CD4-positive, alpha-beta T cell treated with Interleukin-4 for 4 hours (primary cell): ENCODE data around the gene GNB1.

Source experiments
- DNase-seq: peaks from one replicate; pipeline ENCODE4 v3.0.0-alpha.2; 2020

The GNB1 gene

DNA sequence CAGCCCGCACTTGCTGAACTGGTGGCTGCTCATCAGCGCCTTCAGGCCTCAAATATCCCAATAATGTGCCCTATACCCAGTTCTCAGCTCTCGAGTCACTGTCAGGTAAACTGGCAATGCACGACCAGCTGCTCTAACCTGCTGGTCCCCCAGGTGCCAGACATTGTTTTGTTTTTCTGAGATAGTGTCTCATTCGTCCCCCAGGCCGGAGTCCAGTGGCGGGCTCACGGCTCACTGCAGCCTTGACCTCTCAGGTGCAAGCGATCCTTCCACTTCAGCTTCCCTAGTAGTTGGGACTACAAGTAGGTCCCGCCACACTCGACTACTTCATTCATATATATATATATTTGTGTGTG is 111.6 kb downstream of the GNB1 start:
- DNase-seq: no peak

GRCh38 chr1:1778663-1779319 is 112.1 kb downstream of the GNB1 start:
- peak; percentile 77 for DNase-seq

GRCh38 chr1:1777950-1778662 is 112.8 kb downstream of the GNB1 start, which contains the start of gene NADK:
TSS of gene NADK (minus strand) at chr1:1778470. CDS start at chr1:1765406, 13,064 bp downstream.
- peak; percentile 54 for DNase-seq

- no peak for DNase-seq
Observed at GRCh38 chr1:1777583-1777899, 113.3 kb downstream of the GNB1 start.

- no peak for DNase-seq
Observed at GRCh38 chr1:1776672-1777582, 114.0 kb downstream of the GNB1 start.

DNA sequence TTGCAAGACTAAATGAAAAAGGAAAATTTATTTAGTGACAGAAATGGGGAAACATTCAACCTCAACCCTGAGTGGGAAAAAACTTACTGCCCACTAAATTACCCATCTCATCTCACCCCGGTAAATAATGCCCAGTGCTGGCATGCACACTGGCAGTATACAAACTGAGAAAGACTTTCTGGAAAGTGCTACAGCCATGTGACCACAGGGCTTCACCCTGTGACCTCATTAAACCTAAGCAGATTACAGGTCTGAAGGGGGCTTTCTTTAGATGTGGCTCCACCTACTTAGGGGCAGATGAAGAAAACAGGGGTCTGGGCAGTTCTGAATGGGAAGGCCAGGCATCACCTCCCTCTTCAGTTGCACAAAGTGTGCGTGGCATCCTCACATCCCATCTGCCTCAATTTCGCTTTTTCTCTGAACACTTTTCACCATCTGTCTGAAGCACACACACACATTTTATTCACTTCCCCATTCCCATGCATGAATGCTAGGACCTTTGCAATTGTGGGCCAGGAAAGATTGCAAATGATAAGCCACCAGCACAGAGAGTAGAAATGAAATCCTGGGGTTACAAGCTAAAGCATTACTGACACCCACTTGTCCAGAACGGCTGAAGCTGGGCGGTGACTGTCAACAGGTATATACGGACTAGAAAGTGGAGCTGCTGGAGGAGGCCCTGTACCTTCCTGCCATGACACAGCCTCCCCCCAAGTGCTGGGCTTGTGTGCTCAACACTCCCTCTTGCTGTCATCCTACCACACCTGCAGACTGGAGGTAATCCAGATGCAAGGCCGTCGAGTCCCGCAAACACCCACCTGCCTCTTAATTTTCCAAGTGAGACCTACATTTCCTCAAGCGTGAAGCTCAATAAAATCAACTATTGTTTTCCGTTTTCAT is 115.3 kb downstream of the GNB1 start:
- DNase-seq: no peak

- DNase-seq: no peak
Observed at GRCh38 chr1:1773874-1774273, 117.0 kb downstream of the GNB1 start.

GRCh38 chr1:1771096-1771495 is 119.8 kb downstream of the GNB1 start:
- no peak for DNase-seq

DNA sequence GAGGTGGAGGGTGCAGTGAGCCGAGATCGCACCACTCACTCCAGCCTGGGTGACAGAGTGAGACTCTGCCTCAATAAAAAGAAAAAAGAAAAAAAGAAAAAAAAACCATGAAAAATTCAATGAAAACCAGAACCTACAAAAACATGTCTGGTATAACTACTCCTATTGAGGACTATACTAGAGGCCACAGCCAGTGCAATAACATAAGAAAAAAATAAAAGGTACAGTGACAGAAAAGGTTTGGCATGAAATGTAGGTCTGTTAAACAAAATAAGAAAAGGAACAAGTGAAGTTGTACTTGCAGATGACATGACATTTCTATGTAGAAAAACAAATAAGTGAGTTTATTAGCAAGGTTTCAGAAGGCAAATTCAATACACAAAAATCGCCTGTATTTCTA is 120.8 kb downstream of the GNB1 start:
- DNase-seq: no peak

- no peak for DNase-seq
Observed at GRCh38 chr1:1768249-1768992, 122.5 kb downstream of the GNB1 start.

DNA sequence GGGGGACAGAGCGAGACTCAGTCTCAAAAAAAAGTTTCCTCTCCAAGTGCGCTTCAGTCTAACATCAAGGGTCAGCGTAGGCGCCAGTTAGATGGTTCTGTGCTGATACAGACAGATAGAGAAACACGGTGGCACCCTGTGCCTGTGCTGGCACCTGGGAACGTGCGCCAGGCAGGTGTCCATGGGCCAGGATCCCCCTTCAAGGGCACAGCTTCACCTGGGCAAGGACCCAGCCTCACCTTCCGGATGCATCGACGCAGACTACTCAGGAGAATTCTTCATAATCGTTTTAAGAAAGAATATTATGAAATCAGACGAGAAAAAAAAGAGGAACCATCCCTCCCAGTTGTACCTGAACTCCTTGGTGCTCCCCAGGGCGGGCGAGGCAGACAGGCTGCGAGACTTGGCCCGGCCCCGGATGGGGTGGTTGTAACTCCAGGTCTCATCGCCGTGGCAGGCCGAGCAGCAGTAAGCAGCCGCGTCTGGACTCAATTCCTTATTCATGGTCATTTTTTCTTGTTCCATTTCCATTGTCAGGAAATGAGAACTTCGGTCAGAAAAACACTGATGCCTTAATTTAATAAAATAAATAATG is 125.9 kb downstream of the GNB1 start:
- no peak for DNase-seq

DNA sequence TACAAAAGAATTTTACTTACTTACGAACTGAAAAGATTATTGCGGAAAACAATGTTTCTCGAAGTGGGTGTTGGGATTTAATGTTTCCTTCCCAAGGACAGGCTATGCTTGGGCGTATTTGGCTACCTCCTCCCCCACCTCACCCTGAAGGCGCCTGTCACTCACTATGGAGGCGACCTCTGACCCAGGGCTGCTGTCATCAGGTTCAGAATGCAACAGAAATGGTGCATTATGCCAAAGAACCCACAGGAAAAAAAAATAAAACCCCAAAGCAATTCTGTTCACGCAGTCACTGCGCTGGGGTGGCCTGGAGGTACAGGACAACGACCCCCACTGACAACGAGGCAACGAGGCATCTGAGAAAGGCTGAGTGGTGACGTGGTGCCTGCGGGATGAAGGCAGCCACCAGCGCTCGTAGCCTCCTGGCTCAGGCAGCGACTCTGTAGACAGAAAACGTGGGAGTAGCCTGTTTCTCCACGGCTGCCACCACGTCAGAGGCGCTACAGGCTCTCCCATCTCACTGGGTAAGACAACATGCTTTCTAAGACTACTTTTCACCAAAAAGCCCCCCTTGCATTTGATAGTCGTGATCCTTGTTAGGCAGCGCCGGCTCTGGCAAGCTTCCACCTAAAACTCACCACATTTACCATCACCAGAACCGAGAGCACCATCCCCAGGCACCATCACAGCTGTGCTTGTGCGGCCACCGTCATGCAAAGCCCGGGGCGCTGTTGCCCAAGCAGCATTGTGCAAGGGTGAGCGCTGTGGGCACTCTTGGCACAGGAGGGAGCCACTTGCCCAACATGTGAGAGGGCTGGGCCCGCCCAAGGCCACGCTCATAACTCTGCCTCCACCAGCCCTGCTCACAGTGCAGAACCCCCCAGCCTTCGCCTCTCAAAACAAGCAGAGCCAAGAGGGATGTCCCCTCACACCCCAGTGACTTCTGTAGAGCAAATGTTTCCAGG is 126.9 kb downstream of the GNB1 start:
- DNase-seq: no peak

- DNase-seq: no peak
Observed at GRCh38 chr1:1761504-1762376, 129.1 kb downstream of the GNB1 start.

- no peak for DNase-seq
Observed at GRCh38 chr1:1760715-1761114, 130.2 kb downstream of the GNB1 start.

GRCh38 chr1:1760345-1760650 is 130.6 kb downstream of the GNB1 start:
- DNase-seq: no peak

DNA sequence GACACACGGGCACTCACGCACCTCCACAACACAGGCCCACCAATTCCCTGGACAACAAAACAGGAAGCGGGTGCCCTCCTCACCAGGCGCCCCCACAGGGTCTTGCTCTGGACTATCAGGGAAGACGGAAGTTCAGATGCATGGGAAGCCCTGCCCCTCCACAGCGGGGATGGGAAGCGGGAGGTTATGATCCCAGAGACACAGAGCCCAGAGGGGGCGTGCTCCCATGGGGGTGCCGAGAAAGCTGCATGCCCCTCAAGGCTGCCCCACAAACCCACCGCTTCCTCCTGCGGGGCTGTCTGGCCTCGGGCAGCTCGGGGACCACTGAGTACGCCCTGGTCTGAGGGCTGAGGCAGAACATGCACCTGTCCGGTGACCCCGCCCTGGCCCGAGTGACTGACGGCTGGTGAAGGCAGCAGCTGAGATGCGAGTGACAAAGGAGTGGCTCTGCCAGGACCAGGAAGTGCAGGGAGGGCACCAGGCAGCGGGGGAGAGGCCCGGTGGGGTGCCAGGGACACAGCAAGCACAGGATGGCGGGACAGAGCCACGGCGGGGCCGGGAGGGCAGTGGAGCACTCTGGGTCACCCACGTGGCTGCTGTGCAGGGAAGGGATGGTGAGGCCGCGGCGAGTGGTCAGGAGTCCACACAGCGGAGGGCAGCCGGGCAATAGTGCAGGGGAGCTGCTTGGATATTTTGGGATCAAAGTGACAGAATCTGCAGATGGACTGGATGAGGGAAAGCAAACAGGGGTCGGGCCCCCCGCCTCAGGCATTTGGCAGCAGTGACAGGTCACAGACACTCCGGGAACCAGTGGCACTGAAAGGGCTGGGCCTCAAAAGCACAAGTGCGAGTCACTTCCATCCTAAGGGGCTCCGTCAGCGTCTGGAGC is 131.2 kb downstream of the GNB1 start:
- DNase-seq: no peak

GRCh38 chr1:1758692-1759455 is 132.0 kb downstream of the GNB1 start:
- no peak for DNase-seq
